ENCODE data around the gene TYW1B.

GRCh38 chr7:72539702-72540101 lies 288.3 kb downstream of the TYW1B start:
- TF ChIP-seq CTCF (IDR thresholded peaks at IDR 0.05) (no peak), POLR2A (IDR thresholded peaks at IDR 0.05) (no peak)
